ENCODE results near the gene ALAS1.
A peak's percentile ranks its signal among the peaks of the same experiment; 100 is the strongest.

Gene ALAS1

GRCh38 chr3:52194485-52195290, 3.3 kb upstream of the ALAS1 start:
- ChIA-PET CTCF (interaction anchor here (1.0 kb wide), 1 partner anchor 190 kb away, joined by 3 read pairs; no protein-coding TSS in a partner anchor), POLR2A (no interaction called here)
- H3K4me3 ChIP-seq (ENCODE audit: low read depth, low read length): no peak overlapping the region
- TF ChIP-seq CTCF (IDR thresholded peaks at IDR 0.05; ENCODE audit: insufficient read depth, low read length, missing control alignments): no peak
- no peak for DNase-seq (ENCODE audit: low read depth, low spot score)

GRCh38 chr3:52195291-52195597, 2.7 kb upstream of the ALAS1 start:
- H3K4me3 ChIP-seq (ENCODE audit: low read depth, low read length): no peak overlapping the region
- POLR2A ChIA-PET: no interaction called here
- CTCF ChIA-PET: interaction anchor here (1.0 to 1.1 kb wide), 2 partner anchors 189 to 191 kb away, joined by 3 read pairs; no protein-coding TSS in a partner anchor
- TF ChIP-seq CTCF (IDR thresholded peaks at IDR 0.05; ENCODE audit: insufficient read depth, low read length, missing control alignments): no peak
- no peak for DNase-seq (ENCODE audit: low read depth, low spot score)

- H3K4me3 ChIP-seq (ENCODE audit: low read depth, low read length): no peak overlapping the region
- no peak for TF ChIP-seq CTCF (IDR thresholded peaks at IDR 0.05; ENCODE audit: insufficient read depth, low read length, missing control alignments)
- no peak for DNase-seq (ENCODE audit: low read depth, low spot score)
- ChIA-PET CTCF (interaction anchor here (0.8 to 1.3 kb wide), 5 partner anchors 8 to 192 kb away, joined by 3 to 6 read pairs (median 3); no protein-coding TSS in a partner anchor), POLR2A (no interaction called here)
Observed at GRCh38 chr3:52195823-52196331, 2.1 kb upstream of the ALAS1 start.

GRCh38 chr3:52196977-52197376, 983 bp upstream of the ALAS1 start:
- no peak for DNase-seq (ENCODE audit: low read depth, low spot score)
- no peak overlapping the region for H3K4me3 ChIP-seq (ENCODE audit: low read depth, low read length)
- ChIA-PET POLR2A (interaction anchor here (1.0 kb wide), 1 partner anchor 43 kb away, joined by 3 read pairs; the partner anchor contains the start of gene POC1A), CTCF (interaction anchor here (0.8 to 1.4 kb wide), 6 partner anchors 13 to 193 kb away, joined by 3 to 15 read pairs (median 4); no protein-coding TSS in a partner anchor)
- TF ChIP-seq CTCF (IDR thresholded peaks at IDR 0.05; ENCODE audit: insufficient read depth, low read length, missing control alignments): no peak

- CTCF ChIA-PET: interaction anchor here (0.8 to 1.4 kb wide), 4 partner anchors 14 to 193 kb away, joined by 3 to 15 read pairs (median 4); no protein-coding TSS in a partner anchor
- DNase-seq (ENCODE audit: low read depth, low spot score): no peak
- POLR2A ChIA-PET: interaction anchor here (1.0 kb wide), 1 partner anchor 43 kb away, joined by 3 read pairs; the partner anchor contains the start of gene POC1A
- peak overlapping the region; percentile 84 for H3K4me3 ChIP-seq (ENCODE audit: low read depth, low read length)
- no peak for TF ChIP-seq CTCF (IDR thresholded peaks at IDR 0.05; ENCODE audit: insufficient read depth, low read length, missing control alignments)
Observed at GRCh38 chr3:52197499-52197841, 490 bp upstream of the ALAS1 start.

Data from AG04449 (cell line).